K562 (cell line): Measurements from ENCODE around the gene ZBTB22. TPM values are rescaled to one million over a fixed set of nuclear protein-coding genes. Genes with fewer than 3 reads are reported as not detected.

Source experiments
- BRCA1 ChIP-seq, 2 experiments: fragments of 450-650 bp in 1 of 2; sonication (generic) in 1 of 2; formaldehyde crosslinking in 1 of 2; IDR thresholded peaks; 2 replicates each; pipeline versions ENCODE4 v1.5.0 to v1.6.1; 2017 to 2020; ENCODE audit warnings: mild to moderate bottlenecking in 1 of 2, missing genetic modification reagents in 1 of 2
- C11orf30 ChIP-seq: fragments of 450-650 bp; IDR thresholded peaks from 2 replicates; pipeline ENCODE4 v1.6.1; 2016; ENCODE audit warnings: low read depth, mild to moderate bottlenecking
- CC2D1A ChIP-seq: fragments of 450-650 bp; IDR thresholded peaks from 2 replicates; pipeline ENCODE4 v1.6.1; 2017; ENCODE audit warnings: mild to moderate bottlenecking
- CHCHD3 ChIP-seq: fragments of 250-450 bp; sonication (Bioruptor Pico); IDR thresholded peaks from 2 replicates; pipeline ENCODE4 v2.1.2; 2022; ENCODE audit warnings: mild to moderate bottlenecking
- CREB1 ChIP-seq, 2 experiments: sonication (generic) in 1 of 2; formaldehyde crosslinking in 1 of 2; IDR thresholded peaks; 2 replicates each; pipeline versions ENCODE4 v1.6.1 to v1.8.0; 2012 to 2022; ENCODE audit warnings: inconsistent platforms in 1 of 2, mild to moderate bottlenecking in 1 of 2, missing genetic modification reagents in 1 of 2, moderate library complexity in 1 of 2
- ELK1 ChIP-seq: sonication (generic); formaldehyde crosslinking; IDR thresholded peaks from 2 replicates; pipeline ENCODE4 v1.8.1; 2022; ENCODE audit warnings: missing genetic modification reagents
- HMGN3 ChIP-seq: IDR thresholded peaks from 2 replicates; pipeline ENCODE4 v1.6.1; 2011; ENCODE audit warnings: borderline replicate concordance, low read depth, mild to moderate bottlenecking, mixed read lengths, low read length; ENCODE audit not compliant: insufficient read length; ENCODE audit errors: extremely low read depth
- MXI1 ChIP-seq: IDR thresholded peaks from 2 replicates; pipeline ENCODE4 v1.6.1; 2011; ENCODE audit warnings: low read depth, mild to moderate bottlenecking, improper control_type of control experiment, low read length
- NONO ChIP-seq, 2 experiments: fragments of 200-400 bp in 1 of 2; fragments of 450-650 bp in 1 of 2; formaldehyde crosslinking in 1 of 2; IDR thresholded peaks; 2 replicates each; pipeline ENCODE4 v1.6.1; 2017; ENCODE audit warnings: low read depth in 2 of 2, mild to moderate bottlenecking in 2 of 2, moderate library complexity in 2 of 2, low read length in 1 of 2
- PCBP2 ChIP-seq: fragments of 200-400 bp; formaldehyde crosslinking; IDR thresholded peaks from 2 replicates; pipeline ENCODE4 v1.6.1; 2018; ENCODE audit warnings: low read length, low read depth, mild to moderate bottlenecking, moderate library complexity; ENCODE audit not compliant: poor library complexity, severe bottlenecking
- RBM34 ChIP-seq: fragments of 200-400 bp; formaldehyde crosslinking; IDR thresholded peaks from 2 replicates; pipeline ENCODE4 v1.6.1; 2018; ENCODE audit warnings: low read length, borderline replicate concordance; ENCODE audit not compliant: insufficient read depth
- SETDB1 ChIP-seq: IDR thresholded peaks from one replicate; pipeline ENCODE4 v1.6.1; 2012; ENCODE audit warnings: low read length, control low read depth, inconsistent platforms
- ZNF133 ChIP-seq: fragments of 250-450 bp; sonication (Bioruptor Pico); IDR thresholded peaks from 2 replicates; pipeline ENCODE4 v1.4.0; 2020; ENCODE audit warnings: mild to moderate bottlenecking
- ZNF165 ChIP-seq: fragments of 250-450 bp; sonication (Bioruptor Pico); IDR thresholded peaks from 2 replicates; pipeline ENCODE4 v1.4.0; 2020; ENCODE audit warnings: borderline replicate concordance
- ZNF766 ChIP-seq: fragments of 200-800 bp; sonication (Bioruptor generic); conservative IDR thresholded peaks from 2 replicates; pipeline ENCODE4 v1.6.1; 2016; ENCODE audit warnings: missing genetic modification characterization, missing compliant biosample characterization
- polyA plus RNA-seq, 8 experiments: library from polyadenylated mRNA; depleted of rRNA in 4 of 8; stranded (reverse) in 5 of 8; unstranded in 3 of 8; fragments of >200 nt; fragmentation: Nextera tagmentation in 2 of 8; fragmentation: Illumina TruSeq in 1 of 8; extraction: Ambion mirVana in 2 of 8; extraction: Trizol in 1 of 8; gene quantifications; 2 replicates each; pipeline versions ENCODE4 v1.2.1 to v1.2.3, GENCODE V29; 2011 to 2014; ENCODE audit warnings: inconsistent platforms in 1 of 8, missing spikeins in 1 of 8
- total RNA-seq, 7 experiments: library from RNA; depleted of rRNA in 6 of 7; stranded (reverse); fragments of >200 nt in 6 of 7; fragmentation: Illumina TruSeq in 2 of 7; extraction: Trizol in 2 of 7; gene quantifications; 2 replicates each; pipeline versions ENCODE4 v1.2.1 to v1.2.3, GENCODE V29; 2011 to 2021; ENCODE audit warnings: low replicate concordance in 1 of 7
- TF ChIP-seq, protein P1 (sequence below): fragments of 450-650 bp; IDR thresholded peaks from 2 replicates; pipeline ENCODE4 v1.7.0; 2016; ENCODE audit warnings: borderline replicate concordance
- TF ChIP-seq, protein P2 (sequence below): fragments of 450-650 bp; formaldehyde crosslinking; IDR thresholded peaks from 2 replicates; pipeline ENCODE4 v1.4.0; 2020; ENCODE audit warnings: mild to moderate bottlenecking
- TF ChIP-seq, protein P3 (sequence below): sonication (generic); IDR thresholded peaks from 2 replicates; pipeline ENCODE4 v1.6.1; 2016
- TF ChIP-seq, protein P4 (sequence below): fragments of 450-650 bp; IDR thresholded peaks from 2 replicates; pipeline ENCODE4 v1.6.1; 2018; ENCODE audit warnings: mild to moderate bottlenecking, low read depth; ENCODE audit not compliant: partially characterized antibody

The ZBTB22 gene
- total and polyA plus RNA-seq, 9 of the 15 experiments (the other 6 are each of a cell fraction or from before 2014, with no cell fraction given): 0.21 to 11.9 (median 7.1) TPM

- TF ChIP-seq, protein P1, sequence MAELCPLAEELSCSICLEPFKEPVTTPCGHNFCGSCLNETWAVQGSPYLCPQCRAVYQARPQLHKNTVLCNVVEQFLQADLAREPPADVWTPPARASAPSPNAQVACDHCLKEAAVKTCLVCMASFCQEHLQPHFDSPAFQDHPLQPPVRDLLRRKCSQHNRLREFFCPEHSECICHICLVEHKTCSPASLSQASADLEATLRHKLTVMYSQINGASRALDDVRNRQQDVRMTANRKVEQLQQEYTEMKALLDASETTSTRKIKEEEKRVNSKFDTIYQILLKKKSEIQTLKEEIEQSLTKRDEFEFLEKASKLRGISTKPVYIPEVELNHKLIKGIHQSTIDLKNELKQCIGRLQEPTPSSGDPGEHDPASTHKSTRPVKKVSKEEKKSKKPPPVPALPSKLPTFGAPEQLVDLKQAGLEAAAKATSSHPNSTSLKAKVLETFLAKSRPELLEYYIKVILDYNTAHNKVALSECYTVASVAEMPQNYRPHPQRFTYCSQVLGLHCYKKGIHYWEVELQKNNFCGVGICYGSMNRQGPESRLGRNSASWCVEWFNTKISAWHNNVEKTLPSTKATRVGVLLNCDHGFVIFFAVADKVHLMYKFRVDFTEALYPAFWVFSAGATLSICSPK: no peak
- TF ChIP-seq CC2D1A (no peak), CREB1 (IDR thresholded peaks at IDR 0.05) (no peak), CREB1 (CRISPR knock-in tag; IDR thresholded peaks at IDR 0.05) (peak; percentile 51; the same call in 1 of the 2 replicates), SETDB1 (no peak), PCBP2 (no peak), ZNF165 (no peak), C11orf30 (no peak), HMGN3 (peak; percentile 48), ZNF133 (CRISPR knock-in tag) (no peak), CHCHD3 (no peak), NONO (IDR thresholded peaks at IDR 0.05; ENCODE audit: low read depth in 2 of 2, low read length in 1 of 2) (no peak), RBM34 (no peak), BRCA1 (IDR thresholded peaks at IDR 0.05) (no peak), BRCA1 (CRISPR knock-in tag; IDR thresholded peaks at IDR 0.05) (no peak), ZNF766 (CRISPR knock-in tag) (no peak), ELK1 (CRISPR knock-in tag) (no peak), MXI1 (no peak)
- TF ChIP-seq, protein P2, sequence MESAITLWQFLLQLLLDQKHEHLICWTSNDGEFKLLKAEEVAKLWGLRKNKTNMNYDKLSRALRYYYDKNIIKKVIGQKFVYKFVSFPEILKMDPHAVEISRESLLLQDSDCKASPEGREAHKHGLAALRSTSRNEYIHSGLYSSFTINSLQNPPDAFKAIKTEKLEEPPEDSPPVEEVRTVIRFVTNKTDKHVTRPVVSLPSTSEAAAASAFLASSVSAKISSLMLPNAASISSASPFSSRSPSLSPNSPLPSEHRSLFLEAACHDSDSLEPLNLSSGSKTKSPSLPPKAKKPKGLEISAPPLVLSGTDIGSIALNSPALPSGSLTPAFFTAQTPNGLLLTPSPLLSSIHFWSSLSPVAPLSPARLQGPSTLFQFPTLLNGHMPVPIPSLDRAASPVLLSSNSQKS: no peak
- TF ChIP-seq, protein P3, sequence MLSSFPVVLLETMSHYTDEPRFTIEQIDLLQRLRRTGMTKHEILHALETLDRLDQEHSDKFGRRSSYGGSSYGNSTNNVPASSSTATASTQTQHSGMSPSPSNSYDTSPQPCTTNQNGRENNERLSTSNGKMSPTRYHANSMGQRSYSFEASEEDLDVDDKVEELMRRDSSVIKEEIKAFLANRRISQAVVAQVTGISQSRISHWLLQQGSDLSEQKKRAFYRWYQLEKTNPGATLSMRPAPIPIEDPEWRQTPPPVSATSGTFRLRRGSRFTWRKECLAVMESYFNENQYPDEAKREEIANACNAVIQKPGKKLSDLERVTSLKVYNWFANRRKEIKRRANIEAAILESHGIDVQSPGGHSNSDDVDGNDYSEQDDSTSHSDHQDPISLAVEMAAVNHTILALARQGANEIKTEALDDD: no peak
- TF ChIP-seq, protein P4, sequence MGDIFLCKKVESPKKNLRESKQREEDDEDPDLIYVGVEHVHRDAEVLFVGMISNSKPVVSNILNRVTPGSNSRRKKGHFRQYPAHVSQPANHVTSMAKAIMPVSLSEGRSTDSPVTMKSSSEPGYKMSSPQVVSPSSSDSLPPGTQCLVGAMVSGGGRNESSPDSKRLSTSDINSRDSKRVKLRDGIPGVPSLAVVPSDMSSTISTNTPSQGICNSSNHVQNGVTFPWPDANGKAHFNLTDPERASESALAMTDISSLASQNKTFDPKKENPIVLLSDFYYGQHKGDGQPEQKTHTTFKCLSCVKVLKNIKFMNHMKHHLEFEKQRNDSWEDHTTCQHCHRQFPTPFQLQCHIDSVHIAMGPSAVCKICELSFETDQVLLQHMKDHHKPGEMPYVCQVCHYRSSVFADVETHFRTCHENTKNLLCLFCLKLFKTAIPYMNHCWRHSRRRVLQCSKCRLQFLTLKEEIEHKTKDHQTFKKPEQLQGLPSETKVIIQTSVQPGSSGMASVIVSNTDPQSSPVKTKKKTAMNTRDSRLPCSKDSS: no peak
These were observed 4.3 kb downstream of the ZBTB22 start (continued) for GRCh38 chr6:33313105-33313708.
